K562 (cell line): ENCODE results near the gene ERFL. TPM values are rescaled to one million over a fixed set of nuclear protein-coding genes. Genes with fewer than 3 reads are reported as not detected.

ENCODE experiments used
- ATAC-seq: fragments of 200-7000 bp; cut with Tn5 transposase; 3 replicates; pipeline ENCODE4 v1.9.1; 2020; ENCODE audit warnings: moderate library complexity
- BruUV-seq: library from RNA; stranded (reverse); fragments of 400-500 nt; replicated peaks from 2 replicates; lab custom pipeline; 2021; lab: Mats Ljungman, UMichigan
- CTCF ChIA-PET: fragments of 300-600 bp; formaldehyde crosslinking; extraction: SDS; loops from one replicate; lab custom pipeline; 2021; ENCODE audit warnings: low intra/inter-chr PET ratio; lab: Yijun Ruan, JAX
- POLR2A ChIA-PET: fragments of 300-600, 350-650 bp; sonication (Branson Sonifier 250); formaldehyde crosslinking; extraction: SDS; loops from one replicate; lab custom pipeline; 2021; ENCODE audit warnings: antibody characterized with exemption, inconsistent platforms; lab: Yijun Ruan, JAX
- DNase-seq, 4 experiments: peaks; one replicate each; pipeline versions ENCODE4 v3.0.0 to v3.0.0-alpha.2; 2011 to 2018; ENCODE audit warnings: low spot score in 3 of 4, mixed read lengths in 3 of 4; ENCODE audit errors: extremely low read depth in 1 of 4
- FAIRE-seq: peaks from 2 replicates; lab custom pipeline; 2011; peaks lifted over from hg19 to GRCh38; lab: Jason Lieb, UNC
- H2AFZ ChIP-seq: 2 replicates; pipeline ENCODE4 v1.6.0; 2011; ENCODE audit warnings: low read depth, low read length, control low read depth, inconsistent platforms
- H3K27ac ChIP-seq: fragments of 200-600 bp; 3 replicates; pipeline ENCODE4 v1.8.0; 2011; ENCODE audit warnings: low read depth, mild to moderate bottlenecking, control low read depth, inconsistent platforms, low read length, moderate library complexity, mixed read lengths; ENCODE audit errors: extremely low read depth
- H3K27me3 ChIP-seq, 2 experiments: fragments of 300-600 bp in 1 of 2; 2 replicates in 1 of 2; 3 replicates in 1 of 2; pipeline versions ENCODE4 v1.6.0 to v1.8.0; 2011; ENCODE audit warnings: inconsistent platforms in 2 of 2, low read length in 2 of 2, mild to moderate bottlenecking in 1 of 2, mixed read lengths in 1 of 2, moderate library complexity in 1 of 2; ENCODE audit not compliant: control insufficient read depth in 2 of 2, insufficient read depth in 2 of 2
- H3K36me3 ChIP-seq: fragments of 300-600 bp; 3 replicates; pipeline ENCODE4 v1.8.0; 2011; ENCODE audit warnings: mild to moderate bottlenecking, low read length, inconsistent platforms; ENCODE audit not compliant: control insufficient read depth, insufficient read depth
- H3K4me1 ChIP-seq, 2 experiments: fragments of 200-600 bp in 1 of 2; replicated peaks in 1 of 2; 2 replicates in 1 of 2; 3 replicates in 1 of 2; pipeline versions ENCODE4 v1.5.1 to v1.8.0; 2011; ENCODE audit warnings: inconsistent platforms in 2 of 2, low read length in 2 of 2, mild to moderate bottlenecking in 1 of 2, mixed read lengths in 1 of 2, moderate library complexity in 1 of 2; ENCODE audit not compliant: control insufficient read depth in 2 of 2, insufficient read depth in 2 of 2
- H3K4me2 ChIP-seq: 2 replicates; pipeline ENCODE4 v1.6.1; 2011; ENCODE audit warnings: low read length, control low read depth, inconsistent platforms, mixed read lengths; ENCODE audit not compliant: insufficient read depth
- H3K4me3 ChIP-seq: fragments of 200-600 bp; sonication (generic), shearing (Covaris generic); 2 replicates; pipeline ENCODE4 v1.5.1; 2016; ENCODE audit warnings: control low read depth, inconsistent platforms
- H3K79me2 ChIP-seq: fragments of 200-600 bp; 3 replicates; pipeline ENCODE4 v1.8.0; 2011; ENCODE audit warnings: low read length, inconsistent platforms; ENCODE audit not compliant: control insufficient read depth, insufficient read depth
- H3K9ac ChIP-seq, 2 experiments: 2 replicates each; pipeline versions ENCODE4 v1.6.0 to v1.6.1; 2011; ENCODE audit warnings: low read depth in 2 of 2, low read length in 2 of 2, control low read depth in 1 of 2, inconsistent platforms in 1 of 2, mild to moderate bottlenecking in 1 of 2, mixed read lengths in 1 of 2; ENCODE audit not compliant: insufficient read depth in 1 of 2
- H3K9me1 ChIP-seq: one replicate; pipeline ENCODE4 v1.6.0; 2011; ENCODE audit warnings: inconsistent platforms, mild to moderate bottlenecking, low read length, moderate library complexity; ENCODE audit not compliant: control insufficient read depth, insufficient read depth
- H3K9me3 ChIP-seq: replicated peaks from 2 replicates; pipeline ENCODE4 v1.5.1; 2011; ENCODE audit warnings: low read depth, low read length, inconsistent platforms; ENCODE audit not compliant: control insufficient read depth, insufficient read depth
- H4K20me1 ChIP-seq: replicated peaks from 2 replicates; pipeline ENCODE4 v1.6.1; 2011; ENCODE audit warnings: low read length, inconsistent platforms, mixed read lengths; ENCODE audit not compliant: control insufficient read depth, insufficient read depth
- ERF ChIP-seq: fragments of 450-650 bp; formaldehyde crosslinking; IDR thresholded peaks from 2 replicates; pipeline ENCODE4 v1.4.0; 2020; ENCODE audit warnings: mild to moderate bottlenecking, mixed read lengths
- ETV1 ChIP-seq: fragments of 450-650 bp; conservative IDR thresholded peaks from 2 replicates; pipeline ENCODE4 v1.6.1; 2016; ENCODE audit warnings: missing genetic modification characterization, control low read depth, low read depth, missing compliant biosample characterization
- HDAC8 ChIP-seq: fragments of 450-650 bp; IDR thresholded peaks from 2 replicates; pipeline ENCODE4 v1.6.1; 2016; ENCODE audit warnings: mild to moderate bottlenecking, missing genetic modification characterization, moderate library complexity, missing compliant biosample characterization
- POLR2A ChIP-seq: fragments of 450-650 bp; conservative IDR thresholded peaks from 2 replicates; pipeline ENCODE4 v1.6.1; 2016
- POLR2G ChIP-seq: fragments of 200-400 bp; formaldehyde crosslinking; IDR thresholded peaks from 2 replicates; pipeline ENCODE4 v1.6.1; 2017; ENCODE audit warnings: low read depth, mild to moderate bottlenecking, antibody characterized with exemption, low read length, moderate library complexity
- PURB ChIP-seq: sonication (generic); formaldehyde crosslinking; IDR thresholded peaks from 2 replicates; pipeline ENCODE4 v1.9.0; 2021; ENCODE audit warnings: low read depth, mild to moderate bottlenecking, missing genetic modification reagents
- SUPT5H ChIP-seq: fragments of 450-650 bp; IDR thresholded peaks from 2 replicates; pipeline ENCODE4 v1.6.1; 2016
- TRIM28 ChIP-seq: fragments of 450-650 bp; IDR thresholded peaks from 2 replicates; pipeline ENCODE4 v1.6.1; 2017
- YBX1 ChIP-seq: fragments of 450-650 bp; IDR thresholded peaks from 2 replicates; pipeline ENCODE4 v1.7.1; 2016; ENCODE audit warnings: mild to moderate bottlenecking
- ZNF12 ChIP-seq: sonication (generic); formaldehyde crosslinking; IDR thresholded peaks from 2 replicates; pipeline ENCODE4 v1.4.0; 2020; ENCODE audit warnings: mild to moderate bottlenecking, missing genetic modification reagents
- WGBS: fragments of 100-300 bp; shearing (Covaris generic); methylation state at CpG from one replicate; pipeline ENCODE4 v1.1.6; 2016; ENCODE audit warnings: low coverage, mixed read lengths; ENCODE audit not compliant: insufficient coverage; ENCODE audit errors: missing lambda C conversion rate; 5-methylcytosine and 5-hydroxymethylcytosine counted together
- in situ Hi-C: fragments of 300-500 bp; cut with MboI; formaldehyde crosslinking; loops from 4 replicates; pipeline ENCODE4 v1.15.0; 2018; ENCODE audit warnings: inconsistent platforms, mixed read lengths
- intact Hi-C: fragments of 100-400 bp; cut with micrococcal nuclease; formaldehyde crosslinking; loops from 2 replicates; pipeline ENCODE4 v1.14.2; 2022
- polyA plus RNA-seq, 8 experiments: library from polyadenylated mRNA; depleted of rRNA in 4 of 8; stranded (reverse) in 5 of 8; unstranded in 3 of 8; fragments of >200 nt; fragmentation: Nextera tagmentation in 2 of 8; fragmentation: Illumina TruSeq in 1 of 8; extraction: Ambion mirVana in 2 of 8; extraction: Trizol in 1 of 8; gene quantifications; 2 replicates each; pipeline versions ENCODE4 v1.2.1 to v1.2.3, GENCODE V29; 2011 to 2014; ENCODE audit warnings: inconsistent platforms in 1 of 8, missing spikeins in 1 of 8
- total RNA-seq, 7 experiments: library from RNA; depleted of rRNA in 6 of 7; stranded (reverse); fragments of >200 nt in 6 of 7; fragmentation: Illumina TruSeq in 2 of 7; extraction: Trizol in 2 of 7; gene quantifications; 2 replicates each; pipeline versions ENCODE4 v1.2.1 to v1.2.3, GENCODE V29; 2011 to 2021; ENCODE audit warnings: low replicate concordance in 1 of 7
- TF ChIP-seq, protein P1 (sequence below): fragments of 450-650 bp; IDR thresholded peaks from 2 replicates; pipeline ENCODE4 v1.6.1; 2016; ENCODE audit warnings: antibody characterized with exemption

ERFL gene
- total and polyA plus RNA-seq, 9 of the 15 experiments (the other 6 are each of a cell fraction or from before 2014, with no cell fraction given), result 0.07 to 0.75 (median 0.32) TPM; not detected in 4

DNA sequence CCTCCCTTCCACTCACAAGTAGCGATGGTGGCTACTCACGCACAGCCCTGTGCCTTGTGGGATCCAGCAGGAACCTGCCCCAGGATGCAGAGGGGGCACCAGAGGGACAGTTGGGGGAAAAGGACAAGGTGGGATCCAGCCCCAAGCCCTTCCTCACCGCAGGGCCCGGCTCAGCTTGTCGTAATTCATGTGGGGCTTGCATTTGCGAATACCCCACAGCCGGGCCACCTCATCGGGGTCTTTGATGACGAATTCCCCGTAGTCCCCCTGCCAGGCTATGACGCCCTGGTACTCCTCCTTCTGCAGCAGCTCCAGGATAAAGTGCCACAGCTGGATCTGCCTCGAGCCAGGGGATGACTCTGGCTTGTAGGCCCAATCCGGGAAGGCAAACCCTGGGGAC lies 18.5 kb downstream of the ERFL start:
- POLR2A ChIA-PET, result interaction anchor here (0.6 kb wide), 1 partner anchor 14 kb away, joined by 3 read pairs; no protein-coding TSS in a partner anchor

DNA sequence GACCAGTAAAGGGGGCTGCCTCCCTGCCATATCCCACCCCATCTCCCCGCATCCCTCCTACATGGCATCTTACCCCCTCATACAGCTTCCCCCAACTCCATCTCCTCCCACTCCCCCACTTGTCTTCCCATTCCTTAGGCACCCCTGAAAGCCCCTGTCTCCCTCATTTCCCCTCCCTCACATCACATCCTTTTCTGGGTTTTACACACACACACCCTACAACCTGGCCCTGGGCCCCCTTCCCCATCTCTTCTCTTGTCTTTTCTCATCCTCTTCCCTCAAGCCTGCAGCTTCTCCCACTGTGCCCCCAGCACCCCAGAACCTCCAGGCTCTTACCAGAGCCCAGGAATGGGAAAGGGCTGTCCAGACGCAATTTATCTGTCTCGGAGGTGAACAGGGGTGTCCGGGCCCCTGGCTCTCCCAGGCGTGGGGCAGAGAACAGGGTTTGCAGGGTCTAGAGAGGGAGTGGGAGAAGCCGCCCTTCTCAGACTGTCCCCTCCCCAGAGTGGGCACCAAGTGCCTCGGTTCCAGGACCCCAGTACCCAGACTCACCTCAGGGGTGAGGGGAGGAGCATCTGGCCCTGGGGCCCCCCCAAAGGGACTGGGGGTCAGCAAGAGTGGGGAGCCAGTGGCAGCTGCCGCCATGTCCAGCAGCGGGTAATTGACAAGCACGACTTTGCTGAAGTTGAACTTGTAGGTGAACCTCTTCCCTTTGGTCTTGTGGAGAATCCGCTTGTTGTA lies 19.4 kb downstream of the ERFL start:
- FAIRE-seq (no peak), ATAC-seq (no peak), DNase-seq (no peak)
- no peak overlapping the region for H3K27ac ChIP-seq
- ChIA-PET POLR2A (no interaction called here), CTCF (no interaction called here)
- H3K9ac ChIP-seq, result no peak overlapping the region
- no TSS peak for BruUV-seq
- H3K36me3 ChIP-seq, result peaks cover 31% of the 10 kb centered on the region; the same call in 2 of the 3 replicates
- H3K9me3 ChIP-seq, result no peaks in the 10 kb centered on the region
- peaks cover 0 to 33% of the 10 kb centered on the region in 2 experiments; a peak in 2 of 5 replicates for H3K4me1 ChIP-seq
- H3K4me2 ChIP-seq, result no peak overlapping the region
- peaks cover 22% of the 10 kb centered on the region; the same call in 1 of the 2 replicates for H4K20me1 ChIP-seq
- H3K27me3 ChIP-seq, result peaks cover 18 to 30% of the 10 kb centered on the region in 2 experiments
- peaks cover 4% of the 10 kb centered on the region for H3K9me1 ChIP-seq
- H3K79me2 ChIP-seq, result no peaks in the 10 kb centered on the region
- intact Hi-C loops (no loop called here), in situ Hi-C loops (no loop called here)
- 52% methylated on average over 9 of the region's 11 CpGs for WGBS
- H2AFZ ChIP-seq, result no peak overlapping the region
- no peak overlapping the region for H3K4me3 ChIP-seq
- TF ChIP-seq ZNF12 (CRISPR knock-in tag) (no peak), TRIM28 (no peak), HDAC8 (no peak), YBX1 (no peak), POLR2A (peak; percentile 58), PURB (no peak), ERF (CRISPR knock-in tag) (no peak), SUPT5H (peak; percentile 59; the same call in 1 of the 2 replicates)
- TF ChIP-seq, protein P1, sequence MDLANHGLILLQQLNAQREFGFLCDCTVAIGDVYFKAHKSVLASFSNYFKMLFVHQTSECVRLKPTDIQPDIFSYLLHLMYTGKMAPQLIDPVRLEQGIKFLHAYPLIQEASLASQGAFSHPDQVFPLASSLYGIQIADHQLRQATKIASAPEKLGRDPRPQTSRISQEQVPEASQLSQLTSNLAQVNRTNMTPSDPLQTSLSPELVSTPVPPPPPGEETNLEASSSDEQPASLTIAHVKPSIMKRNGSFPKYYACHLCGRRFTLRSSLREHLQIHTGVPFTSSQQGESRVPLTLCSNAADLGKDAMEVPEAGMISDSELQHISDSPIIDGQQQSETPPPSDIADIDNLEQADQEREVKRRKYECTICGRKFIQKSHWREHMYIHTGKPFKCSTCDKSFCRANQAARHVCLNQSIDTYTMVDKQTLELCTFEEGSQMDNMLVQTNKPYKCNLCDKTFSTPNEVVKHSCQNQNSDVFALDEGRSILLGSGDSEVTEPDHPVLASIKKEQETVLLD, result no peak

More for the DNA sequence above, 18.5 kb downstream of the ERFL start:
- Histone ChIP-seq H3K4me2 (no peak overlapping the region), H4K20me1 (peaks cover 22% of the 10 kb centered on the region; the same call in 1 of the 2 replicates), H3K27ac (no peak overlapping the region), H3K36me3 (peaks cover 23% of the 10 kb centered on the region; the same call in 1 of the 3 replicates), H3K79me2 (no peaks in the 10 kb centered on the region), H3K9me1 (peaks cover 4% of the 10 kb centered on the region), H3K4me1 (peaks cover 0 to 33% of the 10 kb centered on the region in 2 experiments; a peak in 2 of 5 replicates), H3K4me3 (no peak overlapping the region), H3K27me3 (peaks cover 18 to 34% of the 10 kb centered on the region in 2 experiments), H3K9ac (no peak overlapping the region), H3K9me3 (no peaks in the 10 kb centered on the region), H2AFZ (no peak overlapping the region)
- 52% methylated on average over 11 of the region's 13 CpGs for WGBS
- ATAC-seq (no peak), FAIRE-seq (no peak), DNase-seq (peak in 1 of 4 experiments; percentile 11)
- CTCF ChIA-PET, result no interaction called here
- BruUV-seq, result TSS peak; percentile 19
- intact Hi-C loops (no loop called here), in situ Hi-C loops (no loop called here)
- TF ChIP-seq POLR2G, result peak; percentile 63
- no peak for TF ChIP-seq ETV1 (tag)
